SK-N-SH (cell line): ENCODE data around the gene PHLPP1. TPM values are rescaled to one million over a fixed set of nuclear protein-coding genes. Genes with fewer than 3 reads are reported as not detected.
A peak's percentile ranks its signal among the peaks of the same experiment; 100 is the strongest.

Experiments used
- CTCF ChIA-PET: fragments of 300-600, 350-600 bp; formaldehyde crosslinking; extraction: SDS; loops from one replicate; lab custom pipeline; 2021; lab: Yijun Ruan, JAX
- POLR2A ChIA-PET: fragments of 350-600 bp; sonication (Branson Sonifier 250); formaldehyde crosslinking; extraction: SDS; loops from one replicate; lab custom pipeline; 2020; ENCODE audit warnings: antibody characterized with exemption, inconsistent platforms; lab: Yijun Ruan, JAX
- DNase-seq: peaks from one replicate; pipeline ENCODE4 v3.0.0; 2012
- H2AFZ ChIP-seq: fragments of 200-600 bp; sonication (generic); 2 replicates; pipeline ENCODE4 v1.8.1; 2016; ENCODE audit warnings: antibody characterized with exemption, mild to moderate bottlenecking, low read depth
- H3F3A ChIP-seq: fragments of 200-600 bp; sonication (generic); replicated peaks from 2 replicates; pipeline ENCODE3; 2016; ENCODE audit warnings: antibody characterized with exemption, mild to moderate bottlenecking; ENCODE audit not compliant: insufficient read depth
- H3K27ac ChIP-seq, 2 experiments: fragments of 200-500 bp in 1 of 2; fragments of 200-600 bp in 1 of 2; sonication (Bioruptor generic) in 1 of 2; sonication (generic), shearing (Covaris generic) in 1 of 2; 2 replicates each; pipeline versions ENCODE4 v1.5.1 to v1.6.1; 2014 to 2016; ENCODE audit warnings: low read depth in 2 of 2, inconsistent platforms in 1 of 2, low read length in 1 of 2, mild to moderate bottlenecking in 1 of 2, mixed read lengths in 1 of 2
- H3K27me3 ChIP-seq: fragments of 200-600 bp; sonication (generic), shearing (Covaris generic); 2 replicates; pipeline ENCODE4 v1.6.1; 2016; ENCODE audit warnings: mixed run types; ENCODE audit not compliant: insufficient read depth
- H3K36me3 ChIP-seq, 2 experiments: fragments of 200-500 bp in 1 of 2; fragments of 200-600 bp in 1 of 2; sonication (Bioruptor generic) in 1 of 2; sonication (generic) in 1 of 2; replicated peaks in 1 of 2; 2 replicates each; pipeline versions ENCODE3 to v1.5.1; 2014 to 2016; ENCODE audit warnings: low read length in 1 of 2, mild to moderate bottlenecking in 1 of 2; ENCODE audit not compliant: insufficient read depth in 2 of 2, control insufficient read depth in 1 of 2
- H3K4me1 ChIP-seq, 2 experiments: fragments of 200-500 bp in 1 of 2; fragments of 200-600 bp in 1 of 2; sonication (Bioruptor generic) in 1 of 2; sonication (generic), shearing (Covaris generic) in 1 of 2; 2 replicates each; pipeline versions ENCODE4 v1.5.1 to v1.6.1; 2014 to 2016; ENCODE audit warnings: low read depth in 1 of 2, low read length in 1 of 2, mixed run types in 1 of 2; ENCODE audit not compliant: insufficient read depth in 2 of 2, control insufficient read depth in 1 of 2
- H3K4me2 ChIP-seq: fragments of 200-600 bp; sonication (generic), shearing (Covaris generic); 2 replicates; pipeline ENCODE4 v1.6.1; 2017; ENCODE audit warnings: mixed run types
- H3K4me3 ChIP-seq, 2 experiments: fragments of 200-500 bp in 1 of 2; fragments of 200-600 bp in 1 of 2; sonication (Bioruptor generic) in 1 of 2; sonication (generic), shearing (Covaris generic) in 1 of 2; 2 replicates each; pipeline versions ENCODE4 v1.5.1 to v1.8.1; 2014 to 2016; ENCODE audit warnings: low read depth in 2 of 2, inconsistent platforms in 1 of 2, low read length in 1 of 2, mild to moderate bottlenecking in 1 of 2, mixed read lengths in 1 of 2, moderate library complexity in 1 of 2
- H3K79me2 ChIP-seq: fragments of 200-600 bp; sonication (generic); 2 replicates; pipeline ENCODE4 v1.8.1; 2017; ENCODE audit warnings: mild to moderate bottlenecking; ENCODE audit not compliant: insufficient read depth
- H3K9ac ChIP-seq: fragments of 200-600 bp; sonication (generic); 2 replicates; pipeline ENCODE4 v1.6.1; 2017; ENCODE audit warnings: mixed run types
- H3K9me2 ChIP-seq: fragments of 200-600 bp; sonication (generic); 2 replicates; pipeline ENCODE4 v1.6.1; 2017; ENCODE audit warnings: mixed run types
- H3K9me3 ChIP-seq: fragments of 200-600 bp; sonication (generic); 2 replicates; pipeline ENCODE4 v1.6.1; 2017; ENCODE audit warnings: mixed run types, mild to moderate bottlenecking, moderate library complexity
- H4K20me1 ChIP-seq: fragments of 200-600 bp; sonication (generic); 2 replicates; pipeline ENCODE4 v1.6.1; 2017; ENCODE audit warnings: mild to moderate bottlenecking, mixed run types; ENCODE audit not compliant: insufficient read depth
- CHD2 ChIP-seq: fragments of 150-350 bp; IDR thresholded peaks from 2 replicates; pipeline ENCODE4 v1.6.1; 2018; ENCODE audit warnings: low read length; ENCODE audit not compliant: partially characterized antibody
- CTCF ChIP-seq: fragments of 200-600 bp; sonication (generic); IDR thresholded peaks from 2 replicates; pipeline ENCODE4 v1.6.1; 2017; ENCODE audit warnings: antibody characterized with exemption, mild to moderate bottlenecking, moderate library complexity
- EZH2phosphoT487 ChIP-seq: fragments of 200-600 bp; sonication (generic); IDR thresholded peaks from 2 replicates; pipeline ENCODE4 v1.6.1; 2017; ENCODE audit warnings: low read depth, mixed run types, mild to moderate bottlenecking, antibody characterized with exemption, moderate library complexity, borderline replicate concordance
- FOXM1 ChIP-seq: IDR thresholded peaks from 2 replicates; pipeline ENCODE4 v1.4.0; 2012; ENCODE audit warnings: low read depth, mild to moderate bottlenecking
- IRF3 ChIP-seq: fragments of 150-350 bp; IDR thresholded peaks from 2 replicates; pipeline ENCODE4 v1.6.1; 2016; ENCODE audit warnings: mild to moderate bottlenecking, low read depth, low read length
- MAX ChIP-seq: IDR thresholded peaks from 2 replicates; pipeline ENCODE4 v1.4.0; 2012; ENCODE audit warnings: low read depth
- MEF2A ChIP-seq: IDR thresholded peaks from 2 replicates; pipeline ENCODE4 v1.4.0; 2012; ENCODE audit warnings: low read depth, borderline replicate concordance
- MXI1 ChIP-seq: IDR thresholded peaks from 2 replicates; pipeline ENCODE4 v1.6.1; 2012; ENCODE audit warnings: mild to moderate bottlenecking, low read depth, low read length, improper control_type of control experiment
- NRF1 ChIP-seq: IDR thresholded peaks from 2 replicates; pipeline ENCODE4 v1.6.1; 2012; ENCODE audit warnings: low read depth, mild to moderate bottlenecking, low read length
- PBX3 ChIP-seq: IDR thresholded peaks from 2 replicates; pipeline ENCODE4; 2012
- POLR2AphosphoS5 ChIP-seq: IDR thresholded peaks from 2 replicates; pipeline ENCODE4 v1.6.1; 2012; ENCODE audit warnings: low read depth, low read length
- RAD21 ChIP-seq: IDR thresholded peaks from 2 replicates; pipeline ENCODE4 v1.6.1; 2012; ENCODE audit warnings: mild to moderate bottlenecking, low read length
- RCOR1 ChIP-seq: fragments of 150-350 bp; IDR thresholded peaks from 2 replicates; pipeline ENCODE4 v1.6.1; 2017; ENCODE audit warnings: antibody characterized with exemption, low read length
- REST ChIP-seq: IDR thresholded peaks from 2 replicates; pipeline ENCODE4 v1.6.1; 2012; ENCODE audit warnings: mild to moderate bottlenecking, low read depth, low read length, moderate library complexity
- RFX5 ChIP-seq: IDR thresholded peaks from 2 replicates; pipeline ENCODE4 v1.6.1; 2012; ENCODE audit warnings: mild to moderate bottlenecking, improper control_type of control experiment, low read length
- RXRA ChIP-seq: IDR thresholded peaks from 2 replicates; pipeline ENCODE4 v1.4.0; 2012; ENCODE audit warnings: low read depth, mild to moderate bottlenecking, borderline replicate concordance
- SIN3A ChIP-seq: IDR thresholded peaks from 2 replicates; pipeline ENCODE4 v1.6.1; 2012; ENCODE audit warnings: low read depth, mild to moderate bottlenecking, low read length, moderate library complexity, borderline replicate concordance
- SMC3 ChIP-seq: IDR thresholded peaks from 2 replicates; pipeline ENCODE4 v1.6.1; 2012; ENCODE audit warnings: low read depth, low read length, improper control_type of control experiment
- YY1 ChIP-seq: IDR thresholded peaks from 2 replicates; pipeline ENCODE4 v1.4.0; 2012; ENCODE audit warnings: low read depth, mild to moderate bottlenecking
- WGBS: methylation state at CpG from one replicate; pipeline ENCODE4 v1.1.6; 2017; ENCODE audit warnings: low lambda C conversion rate; 5-methylcytosine and 5-hydroxymethylcytosine counted together
- polyA plus RNA-seq, 3 experiments: library from polyadenylated mRNA; depleted of rRNA; stranded (reverse); fragments of >200 nt; gene quantifications; 2 replicates each; pipeline ENCODE4 v1.2.3, GENCODE V29; 2012

The PHLPP1 gene
- polyA plus RNA-seq (2012; rRNA removed): 4.0 and 4.6 TPM in 2 replicates
- polyA plus RNA-seq (2012; cell fraction: cytosol; rRNA removed): 3.1 and 4.0 TPM in 2 replicates
- polyA plus RNA-seq (2012; cell fraction: nucleus; rRNA removed): 5.5 and 6.0 TPM in 2 replicates

GRCh38 chr18:62715436-62715758 lies at the start of gene PHLPP1:
Gene PHLPP1 (plus strand): TSS chr18:62715541. CDS start chr18:62715684, 143 bp downstream.
- Histone ChIP-seq H3K9me3 (no peaks in the 10 kb centered on the region), H3K27ac (peak within 1 kb of the TSS; percentile 77 to 87), H3K9me2 (no peaks in the 10 kb centered on the region), H3K4me2 (peak within 1 kb of the TSS; percentile 74; the same call in 1 of the 2 replicates), H4K20me1 (peaks cover 6% of the 10 kb centered on the region; the same call in 1 of the 2 replicates), H3K4me3 (peak within 1 kb of the TSS; percentile 70 to 77), H3K27me3 (no peaks in the 10 kb centered on the region), H3K4me1 (peaks cover 3 to 11% of the 10 kb centered on the region in 2 experiments; a peak in 3 of 4 replicates), H3K36me3 (no peaks in the 10 kb centered on the region), H2AFZ (peak within 1 kb of the TSS; percentile 82), H3K9ac (peak within 1 kb of the TSS; percentile 72), H3K79me2 (peaks cover 34% of the 10 kb centered on the region), H3F3A (no peaks in the 10 kb centered on the region)
- DNase-seq: no peak
- ChIA-PET CTCF (interaction anchor here (0.5 to 5.0 kb wide), 35 partner anchors 12 to 745 kb away, joined by 3 to 64 read pairs (median 4); no protein-coding TSS in a partner anchor), POLR2A (interaction anchor here (1.4 kb wide), 2 partner anchors 266 to 267 kb away, joined by 3 to 5 read pairs; no protein-coding TSS in a partner anchor)
- WGBS: 6% methylated on average over 9 of the region's 46 CpGs
- peak; percentile 6 for TF ChIP-seq MAX
- no peak for TF ChIP-seq CTCF

- H3K9me2 ChIP-seq: no peaks in the 10 kb centered on the region
- no peaks in the 10 kb centered on the region for H3F3A ChIP-seq
- H3K4me3 ChIP-seq: no peak overlapping the region
- H3K9me3 ChIP-seq: no peaks in the 10 kb centered on the region
- H3K27me3 ChIP-seq: no peaks in the 10 kb centered on the region
- no peaks in the 10 kb centered on the region for H4K20me1 ChIP-seq
- H3K27ac ChIP-seq: no peak overlapping the region
- H3K9ac ChIP-seq: no peak overlapping the region
- H3K4me1 ChIP-seq: peaks cover under 1 to 2% of the 10 kb centered on the region in 2 experiments; a peak in 2 of 4 replicates
- H3K79me2 ChIP-seq: no peaks in the 10 kb centered on the region
- ChIA-PET POLR2A (no interaction called here), CTCF (interaction anchor here (0.5 kb wide), 1 partner anchor 330 kb away, joined by 3 read pairs; no protein-coding TSS in a partner anchor)
- no peak overlapping the region for H2AFZ ChIP-seq
- no peaks in the 10 kb centered on the region for H3K36me3 ChIP-seq
- DNase-seq: no peak
- no peak overlapping the region for H3K4me2 ChIP-seq
- 72% methylated on average over 1 of the region's 1 CpG for WGBS
- TF ChIP-seq RCOR1 (no peak), NRF1 (no peak), PBX3 (no peak), RAD21 (no peak), SIN3A (no peak), YY1 (no peak), RXRA (no peak), RFX5 (no peak), MEF2A (no peak), REST (no peak), MXI1 (no peak), FOXM1 (no peak), CHD2 (no peak), EZH2phosphoT487 (no peak), POLR2AphosphoS5 (no peak), IRF3 (no peak), SMC3 (no peak)
Measured at GRCh38 chr18:62669225-62669624, 46.1 kb upstream of the PHLPP1 start.
